Measurements from ENCODE around the gene LAMB4.
"Not testable (repeated sequence)": the region's sequence is repeated elsewhere in the genome, so short reads cannot be mapped to it uniquely, and the experiment has no call there.

LAMB4 gene

DNA sequence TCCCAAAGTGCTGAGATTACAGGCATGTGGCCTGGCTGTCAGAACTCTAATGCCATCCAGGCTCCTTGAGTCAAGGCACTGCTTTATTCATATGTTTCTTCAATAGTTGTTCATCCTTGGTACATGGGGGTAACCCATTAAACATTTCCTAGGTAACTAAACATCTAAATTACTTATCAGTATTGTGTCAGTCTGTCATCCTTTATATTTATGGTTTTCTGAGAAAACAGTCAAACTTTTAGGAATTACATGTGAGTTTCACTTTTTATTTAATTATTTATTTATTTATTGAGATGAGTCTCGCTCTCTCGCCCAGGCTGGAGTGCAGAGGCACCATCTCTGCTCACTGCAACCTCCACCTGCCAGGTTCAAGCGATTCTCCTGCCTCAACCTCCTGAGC lies 81.7 kb downstream of the LAMB4 start:
- no peak for DNase-seq (ENCODE audit: low spot score)

DNA sequence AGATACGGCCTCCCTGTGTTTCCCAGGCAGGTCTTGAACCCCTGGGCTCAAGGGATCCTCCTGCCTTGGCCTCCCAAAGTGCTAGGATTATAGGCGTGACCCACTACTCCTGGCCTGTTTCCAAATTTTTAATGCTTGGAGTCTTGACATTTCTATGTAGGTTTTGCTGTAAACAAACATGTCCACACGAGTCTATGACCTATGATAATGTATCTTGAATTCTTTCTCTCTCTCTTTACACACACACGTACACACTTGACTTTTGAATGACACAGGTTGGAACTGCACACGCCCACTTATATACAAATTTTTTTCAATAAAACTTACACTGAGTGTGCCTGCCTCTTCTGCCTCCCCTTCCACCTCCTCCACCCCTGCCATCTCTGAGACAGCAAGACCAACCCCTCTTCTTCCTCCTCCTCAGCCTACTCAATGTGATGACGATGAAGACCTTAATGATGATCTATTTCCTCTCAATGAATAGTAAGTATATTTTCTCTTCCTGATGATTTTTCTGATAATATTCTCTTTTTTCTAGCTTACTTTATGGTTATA lies 83.1 kb downstream of the LAMB4 start:
- DNase-seq (ENCODE audit: low spot score): no peak

DNA sequence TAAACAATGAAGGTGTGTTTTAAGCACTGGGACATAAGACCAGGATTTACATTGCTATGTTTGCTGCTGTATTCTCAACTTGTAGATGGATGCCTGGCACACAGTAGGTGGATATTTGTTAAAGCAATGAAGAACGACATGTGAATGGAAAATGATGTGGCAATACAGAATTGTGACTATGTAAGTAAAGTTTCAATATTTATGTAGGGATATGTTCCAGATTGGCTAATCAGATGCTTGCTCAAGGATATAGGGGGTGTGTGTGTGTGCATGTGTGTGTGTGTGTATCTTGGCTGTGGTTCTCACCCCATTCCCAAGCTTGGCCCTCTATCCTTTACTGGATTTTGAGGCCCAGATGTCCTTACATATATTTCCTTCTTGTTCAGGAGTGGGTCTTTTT lies 84.5 kb downstream of the LAMB4 start:
- no peak for DNase-seq (ENCODE audit: low spot score)

DNA sequence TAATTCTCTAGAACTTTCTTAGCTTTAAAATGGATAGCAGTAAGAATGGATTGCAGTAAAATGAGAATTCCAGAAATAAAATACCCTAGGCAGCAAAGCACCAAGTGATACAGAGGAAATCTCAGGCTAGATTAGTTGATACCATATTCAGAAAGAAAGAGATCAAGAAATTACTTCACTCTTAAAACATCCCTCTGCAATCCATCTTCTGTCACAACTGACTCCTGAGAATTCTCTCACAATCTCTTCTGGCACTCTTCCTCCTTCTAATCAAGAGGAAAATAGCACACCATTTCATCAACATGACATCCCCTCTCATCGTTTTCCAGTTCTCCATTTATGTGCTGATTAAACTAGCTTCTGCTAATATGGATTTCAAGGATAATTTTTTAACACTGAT lies 85.0 kb downstream of the LAMB4 start:
- DNase-seq (ENCODE audit: low spot score): no peak

DNA sequence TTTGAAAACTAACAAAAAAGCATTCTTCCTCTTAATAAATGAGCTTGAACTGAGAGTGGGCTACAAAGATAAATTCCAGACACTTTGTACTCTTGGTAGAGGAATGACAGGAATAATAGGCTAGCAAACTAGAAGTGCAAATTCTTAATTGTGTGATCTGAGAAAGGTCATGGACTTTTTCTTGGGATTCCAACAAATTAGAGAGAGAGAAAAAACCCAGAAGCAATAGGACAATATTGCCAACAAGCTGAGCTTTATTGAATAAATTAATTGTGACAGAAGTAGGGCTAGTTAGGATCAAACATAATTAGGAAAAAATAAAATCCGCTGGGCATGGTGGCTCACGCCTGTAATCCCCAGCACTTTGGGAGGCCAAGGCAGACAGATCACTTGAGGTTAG lies 85.8 kb downstream of the LAMB4 start:
- DNase-seq (ENCODE audit: low spot score): no peak

DNA sequence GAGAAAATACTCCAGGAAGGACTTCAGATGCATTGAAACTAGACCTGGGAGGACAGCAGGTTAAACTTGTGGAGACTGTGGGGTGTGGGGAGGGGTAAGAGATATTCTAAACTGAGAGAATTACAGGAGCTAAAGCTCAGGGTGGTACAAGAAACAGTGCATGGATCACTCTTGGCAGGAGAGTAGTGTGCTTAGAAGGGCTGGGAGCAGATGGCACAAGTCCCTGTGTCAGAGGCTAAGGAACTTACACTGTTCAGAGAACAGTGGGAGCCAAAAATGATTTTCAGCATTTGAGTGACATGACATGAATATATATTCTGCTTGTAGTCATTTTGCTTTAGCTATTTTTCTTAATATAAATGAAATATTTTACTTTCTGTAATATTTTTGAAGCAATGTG lies 91.2 kb downstream of the LAMB4 start:
- DNase-seq (ENCODE audit: low spot score): no peak

DNA sequence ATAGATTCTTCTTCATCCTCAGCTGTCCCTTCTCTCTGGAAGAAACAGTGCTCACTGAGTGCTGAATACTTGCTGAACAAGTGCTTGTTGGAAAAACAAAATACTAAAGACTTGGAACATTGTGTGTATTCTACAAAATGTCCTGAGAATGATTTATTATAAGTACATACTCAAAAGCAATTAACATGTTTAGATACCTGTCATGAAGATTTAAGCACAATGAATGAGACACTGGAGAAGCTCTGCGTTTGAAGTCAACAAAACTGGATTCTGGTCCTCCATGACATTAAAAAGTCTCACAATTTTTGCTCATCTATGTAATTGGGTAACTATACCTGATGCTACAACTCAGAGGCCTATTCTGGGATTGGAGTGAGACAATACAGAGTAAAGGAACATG lies 92.4 kb downstream of the LAMB4 start:
- DNase-seq (ENCODE audit: low spot score): no peak

DNA sequence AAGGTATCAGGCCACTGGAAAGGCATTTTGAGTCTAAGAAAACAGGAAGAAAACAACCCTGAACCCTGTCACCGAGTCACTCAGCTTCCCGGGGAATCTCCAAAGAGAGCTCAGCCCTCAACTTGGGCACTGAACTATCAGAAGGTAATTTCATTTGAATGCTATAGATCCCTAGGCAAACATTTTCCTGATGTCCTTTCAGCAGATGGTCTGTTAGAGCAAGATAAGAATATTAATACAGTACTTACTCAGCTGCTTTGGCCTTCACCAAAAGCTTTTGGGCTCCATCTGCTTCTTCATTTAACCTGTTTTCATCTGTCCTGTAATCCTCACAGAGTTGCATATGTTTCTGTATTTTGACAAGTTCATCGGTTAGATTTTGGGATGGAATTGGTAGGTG lies 93.0 kb downstream of the LAMB4 start:
- DNase-seq (ENCODE audit: low spot score): no peak

DNA sequence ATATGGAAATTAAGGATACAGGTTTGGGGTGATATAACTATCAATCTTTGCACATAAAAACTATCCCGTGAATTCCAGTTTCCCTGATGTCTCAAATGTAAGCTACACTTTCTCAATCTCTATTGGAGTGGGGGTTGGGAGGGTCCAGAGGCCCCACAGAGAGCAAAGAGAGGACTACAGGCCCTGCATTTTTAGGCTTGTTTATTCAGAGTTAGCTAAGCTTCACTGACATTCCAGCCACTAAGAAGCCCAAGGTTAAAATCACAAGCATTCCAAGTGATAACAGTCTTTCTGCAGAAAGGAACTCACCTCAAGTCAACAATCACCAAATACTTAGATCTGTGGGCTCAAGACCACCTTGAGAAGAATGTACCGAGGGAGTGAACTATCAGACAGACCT lies 95.6 kb downstream of the LAMB4 start:
- DNase-seq (ENCODE audit: low spot score): no peak

DNA sequence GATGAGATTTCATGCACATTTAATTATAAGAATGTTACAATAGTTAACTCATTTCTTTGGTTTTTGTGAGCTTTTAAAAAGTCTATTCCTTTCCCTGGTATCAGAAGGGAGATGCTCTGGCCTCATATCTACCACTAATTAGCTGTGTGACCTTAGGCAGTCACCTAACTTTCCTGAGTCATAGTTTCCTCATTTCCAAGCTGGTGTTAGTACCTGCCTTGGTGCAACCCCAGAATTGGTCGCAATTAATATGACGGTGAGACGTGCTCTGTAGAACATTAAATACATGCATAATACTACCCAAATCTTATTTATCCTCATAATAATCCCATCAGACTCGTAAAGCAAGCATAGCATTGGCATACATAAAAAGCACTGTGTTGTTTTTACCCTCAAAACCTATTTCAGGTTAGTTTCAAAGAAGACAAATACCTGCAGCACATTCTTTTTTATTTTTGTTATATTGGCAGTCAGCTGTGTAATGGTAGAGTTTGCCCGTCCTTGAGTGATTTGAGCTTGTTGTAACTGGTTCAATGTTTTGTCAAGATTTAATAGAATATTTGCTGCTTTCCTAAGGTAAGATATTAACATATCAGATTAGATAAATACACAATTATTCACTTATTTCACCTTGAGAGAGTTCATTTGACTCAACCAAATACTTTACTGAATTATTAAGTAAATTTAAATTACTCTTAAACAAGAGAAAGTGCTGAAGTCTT lies 96.2 kb downstream of the LAMB4 start:
- no peak for DNase-seq (ENCODE audit: low spot score)

DNA sequence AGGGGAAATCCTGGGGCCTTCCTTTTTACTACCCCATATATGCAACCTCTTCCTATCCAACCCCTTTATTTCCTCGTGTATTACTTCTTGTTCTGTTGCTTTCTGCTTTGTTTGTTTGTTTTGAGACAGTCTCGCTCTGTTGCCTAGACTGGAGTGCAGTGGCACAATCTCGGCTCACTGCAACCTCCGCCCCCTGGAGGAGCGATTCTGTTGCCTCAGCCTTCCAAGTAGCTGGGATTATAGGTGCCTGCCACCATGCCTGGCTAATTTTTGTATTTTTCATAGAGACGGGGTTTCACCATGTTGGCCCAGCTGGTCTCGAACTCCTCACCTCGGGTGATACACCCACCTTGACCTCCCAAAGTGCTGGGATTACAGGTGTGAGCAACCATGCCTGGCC lies 96.9 kb downstream of the LAMB4 start:
- not testable (repeated sequence) for DNase-seq (ENCODE audit: low spot score)

DNA sequence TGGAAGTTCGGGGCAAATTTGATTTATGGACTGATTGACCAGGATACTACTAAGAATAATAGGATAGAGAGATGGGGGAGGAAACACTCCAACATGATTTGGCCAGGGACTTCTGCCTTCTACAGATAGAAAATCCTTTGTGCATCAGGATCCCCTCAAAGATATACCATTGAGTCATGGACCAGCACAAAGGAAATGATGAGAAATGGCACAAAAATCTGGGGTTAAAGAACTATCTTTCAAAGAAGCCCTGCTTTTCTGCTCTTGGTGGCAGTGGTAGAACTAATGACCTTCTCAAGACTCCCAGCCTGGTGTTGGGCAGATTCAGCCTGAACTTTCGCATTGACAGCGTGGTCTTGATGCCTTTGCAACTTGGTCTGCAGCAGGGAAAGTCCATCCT lies 99.6 kb downstream of the LAMB4 start:
- DNase-seq (ENCODE audit: low spot score): no peak

DNA sequence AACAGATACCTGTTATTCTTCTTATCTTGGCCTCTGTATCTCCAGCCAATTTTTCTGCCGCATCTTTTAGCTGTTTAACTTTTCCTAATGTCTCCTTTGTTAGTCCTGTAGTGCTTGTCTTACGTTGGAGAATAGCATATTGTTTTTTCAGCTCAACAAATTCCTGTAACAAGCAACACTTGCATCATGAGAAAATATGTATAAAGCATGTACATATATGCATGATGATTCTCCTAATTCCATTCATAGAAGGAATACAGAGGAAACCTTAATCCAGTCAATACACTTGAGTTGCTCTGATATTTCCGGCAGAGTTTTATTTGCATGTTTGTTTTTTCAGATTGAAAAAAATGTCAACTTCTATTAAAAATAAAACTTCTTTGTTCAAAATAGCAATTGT lies 101.1 kb downstream of the LAMB4 start:
- DNase-seq (ENCODE audit: low spot score): no peak

DNA sequence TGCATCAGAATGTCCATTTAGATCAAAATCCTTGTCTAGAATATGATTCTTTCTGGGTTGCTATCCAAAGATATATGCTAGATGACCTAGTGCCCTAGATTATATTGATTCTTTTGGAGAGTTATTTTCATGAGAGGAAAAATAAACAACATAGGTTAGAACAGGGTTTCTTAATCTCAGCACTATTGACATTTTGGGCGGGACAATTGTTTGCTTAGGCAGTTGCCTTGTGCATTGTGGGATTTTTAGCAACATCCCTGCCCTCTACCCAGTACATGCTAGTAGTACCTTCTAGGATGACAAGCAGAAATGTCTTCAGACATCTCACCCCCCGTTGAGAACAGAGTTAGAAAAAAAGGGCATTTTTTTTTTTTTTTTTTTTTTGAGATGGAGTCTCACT lies 102.0 kb downstream of the LAMB4 start:
- no peak for DNase-seq (ENCODE audit: low spot score)

DNA sequence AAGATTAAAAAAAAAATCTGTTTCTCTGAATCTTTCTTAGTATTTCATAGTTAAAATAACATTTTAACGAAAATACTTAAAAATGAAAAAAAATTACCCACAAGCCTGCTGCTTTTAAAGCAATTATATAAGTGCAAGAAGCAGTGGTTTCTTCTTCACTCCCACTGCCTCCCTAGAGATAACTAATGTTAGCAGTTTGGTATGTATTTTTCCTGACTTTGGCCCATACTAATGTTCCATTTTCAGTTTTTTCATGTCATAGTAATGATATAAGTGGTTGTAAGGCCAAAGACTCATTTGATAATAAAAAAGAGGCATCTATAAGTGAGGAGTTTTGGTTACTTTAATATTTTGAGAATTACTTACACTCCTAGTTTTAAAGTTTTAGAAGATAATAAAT lies 102.9 kb downstream of the LAMB4 start:
- no peak for DNase-seq (ENCODE audit: low spot score)

DNA sequence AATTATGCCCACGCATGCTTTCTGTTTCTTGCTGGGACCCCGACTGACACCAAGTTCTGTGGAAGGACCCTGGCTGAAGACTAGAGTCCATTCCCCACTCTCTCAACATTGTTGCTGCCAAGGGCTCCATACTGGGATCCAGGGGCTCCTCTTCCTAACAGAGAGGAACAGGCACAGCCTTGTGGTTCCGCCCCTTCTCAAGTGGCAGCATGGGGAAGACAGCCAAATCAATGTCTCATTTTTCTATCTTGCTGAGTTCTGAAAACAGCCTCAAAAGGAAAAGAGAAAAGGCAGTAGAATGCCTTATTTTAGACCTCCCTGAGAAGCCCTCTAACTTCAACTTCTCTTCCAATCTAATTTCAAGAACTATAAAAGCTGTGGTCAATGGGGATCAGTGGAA lies 103.5 kb downstream of the LAMB4 start:
- no peak for DNase-seq (ENCODE audit: low spot score)

DNA sequence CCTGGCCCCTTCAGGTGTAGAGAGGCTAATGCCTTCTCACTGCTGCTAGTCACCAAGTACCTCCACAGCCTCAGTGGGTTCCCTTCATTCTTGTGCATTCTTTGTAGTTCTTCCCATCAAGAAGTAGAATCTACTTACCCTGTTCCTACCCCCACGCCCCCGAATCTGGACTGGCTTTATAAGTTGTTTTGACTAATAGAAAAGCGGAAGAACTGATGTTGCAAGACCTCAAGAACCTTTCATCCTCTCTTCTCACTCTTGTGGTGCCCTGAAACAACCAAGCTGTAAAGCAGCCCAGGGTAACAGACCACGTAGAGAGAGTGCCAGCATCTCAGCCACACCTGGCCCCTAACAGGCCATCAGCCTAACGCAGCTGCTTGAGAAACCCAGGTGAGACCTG lies 104.0 kb downstream of the LAMB4 start:
- DNase-seq (ENCODE audit: low spot score): no peak

DNA sequence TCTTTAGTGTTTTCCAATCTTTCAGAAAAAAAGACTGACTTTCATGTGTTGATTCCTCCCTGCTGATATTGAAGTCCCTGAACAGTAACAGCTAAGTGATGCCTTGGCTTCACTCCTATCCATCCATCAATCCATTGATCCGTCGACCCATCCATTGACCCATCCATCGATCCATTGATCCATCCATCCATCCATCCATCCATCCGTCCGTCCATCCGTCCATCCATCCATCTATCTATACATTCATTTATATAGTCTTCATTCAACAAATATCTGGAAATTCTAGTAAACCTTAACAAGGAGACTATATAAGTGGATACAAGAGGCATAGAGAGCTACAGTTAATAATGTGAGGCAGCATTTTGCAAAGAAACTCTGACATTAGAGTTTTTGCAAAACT lies 105.6 kb downstream of the LAMB4 start:
- no peak for DNase-seq (ENCODE audit: low spot score)

DNA sequence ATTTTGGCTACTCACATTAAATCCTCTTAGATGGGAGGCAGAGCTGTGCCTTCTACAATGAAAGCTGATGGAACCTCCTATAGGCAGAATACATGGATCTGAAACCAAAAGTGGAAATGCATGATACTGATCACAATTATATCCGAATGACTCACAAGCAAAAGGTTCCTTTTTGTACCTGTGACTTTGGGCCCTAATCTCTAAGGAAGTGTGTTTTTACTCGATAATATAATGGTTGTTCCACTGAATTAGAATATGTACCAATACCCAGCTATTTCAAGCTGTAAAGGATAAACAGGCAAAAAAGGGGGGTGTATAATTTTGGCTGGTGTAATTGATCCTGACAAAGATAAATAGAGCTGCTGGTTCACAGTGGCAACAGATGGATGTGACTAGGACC lies 109.6 kb downstream of the LAMB4 start:
- no peak for DNase-seq (ENCODE audit: low spot score)

DNA sequence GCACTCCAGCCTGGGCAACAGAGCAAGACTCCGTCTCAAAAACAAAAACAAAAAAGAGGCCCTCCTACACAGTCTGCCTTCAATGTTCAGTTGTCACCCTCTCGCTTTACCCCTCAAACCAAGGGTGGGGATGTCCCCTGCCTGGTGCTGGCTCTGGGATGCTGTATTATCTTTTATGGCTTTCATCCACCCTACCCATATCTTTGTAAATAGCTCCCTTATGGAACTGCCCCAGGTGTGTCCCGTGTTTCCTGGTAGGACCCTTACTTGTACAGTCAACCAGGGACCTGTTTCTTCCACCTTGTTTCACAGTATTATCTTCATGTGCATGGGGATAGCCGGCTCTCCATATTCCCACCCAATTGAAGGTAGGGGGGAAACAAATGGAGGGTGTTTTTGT lies 111.5 kb downstream of the LAMB4 start:
- no peak for DNase-seq (ENCODE audit: low spot score)

DNA sequence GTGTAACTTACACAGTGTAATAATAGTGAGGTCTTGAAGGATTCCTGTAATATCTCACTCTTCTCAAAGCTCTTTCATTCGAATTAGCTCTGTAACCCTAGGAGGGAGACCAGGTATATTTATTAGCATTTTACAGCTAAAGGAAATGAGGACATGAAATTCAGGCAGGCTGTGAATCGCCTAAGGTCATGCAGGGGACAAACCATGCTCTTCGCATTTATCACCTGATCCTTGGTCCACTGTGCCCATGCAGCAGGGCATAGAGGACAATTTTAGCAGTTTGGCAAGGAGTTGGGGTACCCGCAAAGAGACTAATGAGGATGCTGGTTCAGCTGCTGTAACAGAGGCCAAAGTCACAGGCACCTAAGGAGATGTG lies 112.4 kb downstream of the LAMB4 start:
- no peak for DNase-seq (ENCODE audit: low spot score)

DNA sequence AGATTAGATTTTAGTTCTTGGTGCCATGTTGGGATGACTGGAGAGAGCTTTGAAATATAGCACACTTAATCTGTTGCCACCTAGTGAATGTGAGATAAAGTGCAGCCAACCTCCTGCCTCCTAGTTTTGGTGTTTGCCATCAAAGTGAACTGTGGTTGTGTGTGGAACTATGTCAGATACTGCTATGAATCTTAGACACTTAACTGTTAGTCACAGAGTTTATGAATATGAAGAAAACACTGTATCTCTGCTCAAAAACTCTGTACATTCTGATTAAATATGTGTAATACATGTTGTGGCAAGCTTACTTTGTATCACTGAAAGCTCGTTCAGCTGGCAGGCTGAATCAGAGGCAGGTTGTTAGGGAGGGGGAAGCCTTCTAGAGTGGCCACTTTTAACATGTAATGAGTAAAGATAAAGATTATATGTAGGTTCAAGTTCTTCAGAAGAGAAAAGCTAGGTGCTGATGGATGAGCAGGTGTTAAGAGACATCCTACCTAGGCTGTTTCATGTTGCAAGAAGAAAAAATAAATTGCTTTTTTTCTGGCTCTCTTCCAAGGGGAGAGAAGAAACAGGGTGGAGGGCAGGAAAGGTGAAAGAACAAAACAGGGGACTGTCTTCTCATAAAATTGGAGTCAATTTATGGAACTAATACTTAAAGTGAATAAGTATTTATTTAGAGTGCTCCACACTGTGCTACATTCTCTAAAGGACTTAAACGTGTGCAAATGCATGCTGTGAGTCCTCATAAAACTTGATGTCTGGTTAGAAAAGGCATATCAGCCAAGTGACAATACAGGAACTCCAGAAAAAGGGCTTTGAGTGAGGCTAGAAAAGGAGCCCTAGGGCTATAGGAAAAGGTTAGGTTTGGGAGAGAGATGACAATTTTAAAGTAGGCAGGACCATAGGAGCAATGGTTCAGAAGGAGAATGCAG lies 113.1 kb downstream of the LAMB4 start:
- DNase-seq (ENCODE audit: low spot score): no peak

DNA sequence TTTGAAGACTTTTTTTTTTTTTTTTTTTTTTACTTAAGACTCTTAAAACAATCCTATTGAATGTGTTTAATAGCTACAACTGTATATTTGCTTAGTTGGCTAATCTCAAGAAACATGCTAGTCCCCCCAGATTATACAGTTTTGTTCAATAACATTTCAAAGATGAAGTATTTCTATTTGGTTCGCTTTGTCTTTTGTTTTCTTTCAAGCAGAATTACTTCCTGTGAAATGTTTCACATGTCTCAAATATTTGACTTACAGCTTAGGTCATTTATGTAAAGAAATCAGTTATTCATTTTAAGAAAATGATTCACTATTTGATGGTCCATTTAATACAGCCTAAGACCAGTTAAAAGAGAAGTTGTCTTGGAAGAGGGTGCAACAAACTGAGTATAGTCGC lies 114.4 kb downstream of the LAMB4 start:
- DNase-seq (ENCODE audit: low spot score): no peak

All from hematopoietic multipotent progenitor cell treated with erythropoietin and hydrocortisone succinate and interleukin-3 and kit ligand, for 17 days (in vitro differentiated cells).